WI38 (cell line): Measurements from ENCODE around the gene TMEM80.

Experiments
- H3K4me3 ChIP-seq: 2 replicates; pipeline ENCODE4 v1.5.1; 2011; ENCODE audit warnings: low read depth, mild to moderate bottlenecking, control low read depth, low read length
- CTCF ChIP-seq: IDR thresholded peaks from 2 replicates; pipeline ENCODE4 v1.5.1; 2012; ENCODE audit warnings: low read depth, mild to moderate bottlenecking, control low read depth, low read length

The TMEM80 gene

DNA sequence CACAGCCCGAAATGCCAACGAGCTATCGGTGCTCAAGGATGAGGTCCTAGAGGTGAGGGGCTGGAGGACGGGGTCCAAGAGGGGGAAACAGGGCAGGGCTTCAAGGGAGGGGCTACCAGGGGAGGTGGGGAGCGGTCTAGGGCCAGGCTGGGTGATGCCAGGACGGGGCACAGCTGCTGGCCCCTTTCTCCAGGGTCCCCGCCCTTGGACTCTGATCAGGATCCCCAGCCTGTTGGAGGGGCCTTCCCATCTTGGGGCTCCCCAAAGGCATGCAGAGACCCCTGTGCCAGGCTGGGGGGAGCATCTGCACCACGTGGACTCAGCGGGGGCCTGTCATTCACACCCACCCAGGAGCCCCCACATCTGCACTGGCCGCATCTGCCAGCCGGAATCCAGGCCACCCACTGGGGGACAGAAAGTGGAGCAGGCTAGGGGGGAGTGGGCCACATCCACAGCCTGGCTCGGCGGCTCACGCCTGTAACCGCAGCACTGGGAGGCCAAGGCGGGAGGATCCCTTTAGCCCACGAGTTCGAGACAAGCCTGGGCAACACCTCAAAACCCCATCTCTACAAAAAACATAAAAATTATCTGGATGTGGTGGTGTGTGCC, 29.3 kb downstream of the TMEM80 start:
- H3K4me3 ChIP-seq, result no peak overlapping the region
- no peak for TF ChIP-seq CTCF

- no peak for TF ChIP-seq CTCF
- no peak overlapping the region for H3K4me3 ChIP-seq
Observed at GRCh38 chr11:725624-726202, 30.1 kb downstream of the TMEM80 start.

- no peak overlapping the region for H3K4me3 ChIP-seq
- no peak for TF ChIP-seq CTCF
Observed at GRCh38 chr11:726278-727220, 30.9 kb downstream of the TMEM80 start.

DNA sequence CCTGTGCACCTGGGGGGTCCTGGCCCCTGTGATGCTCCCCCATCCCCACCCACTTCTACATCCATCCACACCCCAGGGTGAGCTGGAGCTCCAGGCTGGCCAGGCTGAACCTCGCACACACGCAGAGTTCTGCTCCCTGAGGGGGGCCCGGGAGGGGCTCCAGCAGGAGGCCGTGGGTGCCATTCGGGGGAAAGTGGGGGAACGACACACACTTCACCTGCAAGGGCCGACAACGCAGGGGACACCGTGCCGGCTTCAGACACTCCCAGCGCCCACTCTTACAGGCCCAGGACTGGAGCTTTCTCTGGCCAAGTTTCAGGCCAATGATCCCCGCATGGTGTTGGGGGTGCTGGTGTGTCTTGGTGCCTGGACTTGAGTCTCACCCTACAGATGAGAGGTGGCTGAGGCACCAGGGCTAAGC, 31.7 kb downstream of the TMEM80 start:
- no peak for TF ChIP-seq CTCF
- H3K4me3 ChIP-seq, result no peak overlapping the region

DNA sequence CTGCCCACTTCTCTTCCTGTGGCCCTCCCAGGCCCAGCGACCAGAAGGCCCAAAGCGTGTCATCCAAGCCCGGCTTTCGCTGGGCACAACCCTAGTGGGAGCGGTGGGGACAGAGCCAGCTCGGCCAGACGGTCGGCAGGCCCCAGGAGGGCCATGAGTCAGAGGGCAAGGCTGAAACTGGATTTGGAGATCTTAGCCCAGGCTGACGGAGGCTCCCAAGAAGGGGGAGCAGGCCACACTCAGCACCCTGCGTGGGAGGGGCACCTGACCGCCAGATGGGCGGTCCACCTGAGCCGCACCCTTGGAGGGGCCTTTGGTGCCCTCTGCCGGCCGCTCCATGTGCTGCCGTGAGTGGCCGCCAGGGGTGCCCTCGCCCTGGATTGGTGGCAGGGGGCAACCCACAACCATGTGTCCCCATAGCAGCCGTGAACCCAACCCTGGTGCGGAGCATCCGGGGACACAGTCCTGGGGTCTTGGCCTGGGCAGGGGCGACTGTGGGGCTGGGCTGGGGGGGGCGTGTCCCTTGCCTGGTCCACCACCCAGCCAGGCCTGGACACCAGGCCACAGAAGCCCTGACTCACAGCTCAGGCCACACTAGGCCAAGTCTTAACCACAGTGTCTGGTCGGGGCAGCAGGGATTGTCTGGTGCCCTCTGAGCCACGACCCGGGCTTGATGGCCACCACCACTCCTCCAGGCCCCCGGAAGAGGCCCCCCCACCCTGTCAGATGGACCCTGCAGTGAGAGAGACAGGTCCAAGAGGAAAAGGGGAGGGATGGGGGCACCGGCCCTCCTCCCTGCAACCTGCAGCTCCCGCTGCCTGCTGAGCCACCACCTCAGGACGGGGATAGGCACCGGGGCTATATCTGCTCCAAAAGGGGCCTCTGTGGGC, 32.5 kb downstream of the TMEM80 start:
- no peak overlapping the region for H3K4me3 ChIP-seq
- TF ChIP-seq CTCF, result peak; percentile 98

- TF ChIP-seq CTCF, result no peak
- H3K4me3 ChIP-seq, result no peak overlapping the region
Observed at GRCh38 chr11:728901-729491, 33.4 kb downstream of the TMEM80 start.
